ENCODE results near the gene USP20.
"Not testable (repeated sequence)": the region's sequence is repeated elsewhere in the genome, so short reads cannot be mapped to it uniquely, and the experiment has no call there.

USP20 gene

GRCh38 chr9:129876815-129877214 is 41.6 kb downstream of the USP20 start:
- no peak for DNase-seq

DNA sequence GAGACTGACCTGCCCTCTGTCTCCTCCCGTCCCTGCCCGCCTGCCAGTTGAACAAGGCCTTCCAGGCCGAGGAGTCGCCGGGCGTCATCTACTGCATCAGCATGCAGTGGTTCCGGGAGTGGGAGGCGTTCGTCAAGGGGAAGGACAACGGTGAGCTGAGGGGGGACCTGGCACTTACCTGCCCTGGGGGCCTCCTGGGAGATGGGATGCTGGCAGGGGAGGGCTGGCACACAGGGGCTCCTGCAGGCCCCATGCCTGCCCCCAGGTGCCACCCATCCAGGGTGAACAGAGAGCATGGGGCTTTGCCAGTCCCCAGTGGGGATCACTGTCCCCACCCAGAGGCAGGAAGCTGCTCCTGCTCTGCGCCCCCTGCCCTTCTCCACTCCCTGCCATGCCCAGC is 43.0 kb downstream of the USP20 start:
- DNase-seq: no peak

- peak; percentile 96 for DNase-seq
These were observed 43.9 kb downstream of the USP20 start for GRCh38 chr9:129879103-129879699.

DNA sequence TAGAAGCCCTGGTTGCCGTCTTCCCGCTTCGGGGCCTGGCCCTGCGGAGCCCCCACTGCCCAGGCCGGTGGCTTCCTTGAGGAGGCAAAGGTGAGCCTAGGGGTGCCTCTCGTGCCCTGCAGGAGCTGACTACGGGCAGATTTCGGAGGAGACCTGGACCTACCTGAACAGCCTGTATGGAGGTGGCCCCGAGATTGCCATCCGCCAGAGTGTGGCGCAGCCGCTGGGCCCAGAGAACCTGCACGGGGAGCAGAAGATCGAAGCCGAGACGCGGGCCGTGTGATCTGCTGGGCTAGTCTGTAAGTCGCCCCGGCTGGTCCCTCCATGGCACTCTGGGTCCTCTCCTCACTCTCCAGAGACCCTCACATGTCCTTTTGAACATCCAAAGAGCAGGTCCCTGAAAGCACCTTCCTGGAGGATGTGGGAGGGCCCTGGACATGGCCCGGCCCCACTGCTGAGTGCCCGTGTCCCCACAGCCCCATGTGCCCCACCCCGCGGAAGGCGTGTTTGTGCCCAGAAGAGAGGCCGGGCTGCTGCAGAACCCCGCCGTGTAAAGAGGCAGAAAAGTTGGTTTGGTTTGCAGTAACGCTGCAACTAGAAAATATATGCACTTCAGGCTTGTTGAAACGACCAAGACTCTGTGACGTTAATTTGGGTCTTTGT is 44.9 kb downstream of the USP20 start:
- DNase-seq: no peak

- DNase-seq: no peak
These were observed 45.6 kb downstream of the USP20 start for GRCh38 chr9:129880654-129881546.

DNA sequence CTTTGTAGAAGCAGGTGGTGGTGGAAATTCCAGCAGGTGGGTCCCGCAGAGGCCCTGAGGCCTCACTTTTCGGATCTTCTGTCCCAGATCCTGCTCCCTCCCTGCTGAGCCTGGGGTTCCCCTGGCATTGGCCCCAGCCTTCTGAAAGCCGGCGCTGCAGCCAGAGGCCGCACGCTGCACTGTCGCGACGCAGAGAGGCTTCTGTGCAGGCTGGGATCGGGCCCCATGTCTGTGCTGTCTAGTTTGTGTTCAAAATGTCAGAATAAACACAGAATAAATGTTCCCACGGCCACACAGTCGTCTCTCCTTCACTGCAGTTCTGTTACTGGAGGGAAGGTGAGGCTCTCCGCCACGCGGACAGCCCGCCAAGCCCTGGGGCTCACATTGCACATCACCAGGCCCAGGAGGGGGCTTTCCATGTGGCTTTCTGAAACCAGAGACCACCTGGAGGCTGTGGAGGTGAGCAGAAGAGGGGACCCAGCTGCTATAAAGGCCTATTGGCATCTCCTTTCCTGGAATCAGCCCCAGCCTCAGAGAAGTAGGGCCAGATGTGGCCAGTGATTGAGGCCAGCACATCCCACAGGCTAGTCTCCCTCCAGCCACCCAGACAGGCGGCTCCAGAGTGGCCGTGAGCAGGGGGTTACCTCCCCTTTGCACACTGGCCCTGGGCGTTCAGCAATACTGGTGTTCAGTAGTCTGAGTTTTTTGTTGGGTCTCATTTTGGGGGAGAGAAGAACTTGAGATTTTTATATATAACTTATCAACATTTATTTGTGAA is 46.5 kb downstream of the USP20 start:
- no peak for DNase-seq

- peak; percentile 82 for DNase-seq
These were observed 49.2 kb downstream of the USP20 start for GRCh38 chr9:129884220-129885017.

GRCh38 chr9:129885018-129885669 is 49.9 kb downstream of the USP20 start:
- peak; percentile 21 for DNase-seq

- DNase-seq: peak; percentile 82
These were observed 50.4 kb downstream of the USP20 start for GRCh38 chr9:129885670-129886106.

GRCh38 chr9:129886226-129887174 is 51.2 kb downstream of the USP20 start:
- peak; percentile 32 for DNase-seq

GRCh38 chr9:129887334-129888292 is 52.4 kb downstream of the USP20 start:
- peak; percentile 45 for DNase-seq

- DNase-seq: peak; percentile 98
These were observed 53.2 kb downstream of the USP20 start for GRCh38 chr9:129888293-129889121.

DNA sequence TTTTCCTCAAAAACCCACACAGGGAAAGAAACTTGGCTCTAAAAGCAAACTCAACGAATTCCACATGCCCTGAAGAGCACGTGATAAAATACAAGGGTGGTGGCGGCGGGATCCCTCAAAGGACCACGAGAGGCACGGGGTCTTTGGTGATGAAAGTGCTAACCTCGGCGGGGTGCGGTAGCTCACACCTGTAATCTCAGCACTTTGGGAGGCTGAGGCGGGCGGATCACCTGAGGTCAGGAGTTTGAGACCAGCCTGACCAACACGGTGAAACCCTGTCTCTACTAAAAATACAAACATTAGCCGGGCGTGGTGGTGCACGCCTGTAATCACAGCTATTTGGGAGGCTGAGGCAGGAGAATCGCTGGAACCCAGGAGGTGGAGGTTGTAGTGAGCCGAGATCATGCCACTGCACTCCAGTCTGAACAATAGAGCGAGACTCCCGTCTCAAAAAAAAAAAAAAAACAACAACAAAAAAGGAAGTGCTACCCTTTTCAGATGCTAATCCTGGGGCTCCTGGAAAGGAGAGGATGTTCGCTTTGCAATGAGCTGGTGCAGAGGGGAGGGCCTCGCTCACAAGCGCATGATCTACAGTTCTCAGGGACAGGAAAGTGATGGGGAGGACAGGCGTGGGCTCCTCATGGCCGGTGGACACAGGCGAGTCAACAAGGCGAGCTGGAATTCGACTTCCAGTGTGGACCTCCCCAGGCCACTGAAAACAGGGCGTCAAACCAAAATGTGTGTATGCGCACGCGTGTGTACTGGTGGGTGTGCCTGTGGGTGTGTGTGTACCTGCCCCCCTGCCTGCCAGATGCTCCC is 54.1 kb downstream of the USP20 start:
- no peak for DNase-seq

DNA sequence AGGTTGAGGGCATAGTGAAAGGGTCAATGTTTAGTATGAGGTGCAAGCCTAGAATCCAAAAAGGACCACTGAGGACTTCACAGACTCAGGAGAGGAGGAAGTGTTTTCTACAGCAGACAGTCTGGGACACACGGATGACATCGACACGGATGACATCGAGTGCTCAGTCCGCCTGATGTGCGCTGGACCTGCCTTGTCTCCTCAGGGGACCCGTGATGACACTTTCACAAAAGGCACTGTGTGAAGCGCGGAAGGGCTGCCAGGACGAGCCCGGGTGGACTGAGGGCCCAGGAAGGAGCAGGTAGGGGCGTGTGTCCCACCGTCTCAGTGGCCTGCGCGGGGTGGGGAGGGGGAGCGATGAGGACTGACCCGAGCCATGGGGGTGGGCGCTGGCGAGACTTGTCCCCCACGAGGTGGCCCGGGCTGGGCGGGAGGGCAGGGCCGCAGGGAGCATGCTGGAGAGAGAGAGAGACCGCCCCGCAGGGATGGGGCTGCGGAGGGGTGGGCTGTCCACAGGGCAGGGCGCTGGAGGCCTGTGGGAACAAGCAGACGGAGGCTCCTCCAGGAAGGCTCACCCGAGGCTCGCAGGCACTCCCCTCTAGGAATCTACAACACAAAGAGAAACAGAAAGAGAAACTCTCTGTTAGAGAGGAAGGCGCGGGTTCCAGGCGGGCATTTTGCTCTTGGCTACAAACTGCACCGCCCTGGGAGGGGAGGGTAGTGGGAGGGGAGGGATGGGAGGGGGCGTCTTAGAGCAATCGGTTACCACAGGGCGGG is 54.9 kb downstream of the USP20 start:
- DNase-seq: no peak

DNA sequence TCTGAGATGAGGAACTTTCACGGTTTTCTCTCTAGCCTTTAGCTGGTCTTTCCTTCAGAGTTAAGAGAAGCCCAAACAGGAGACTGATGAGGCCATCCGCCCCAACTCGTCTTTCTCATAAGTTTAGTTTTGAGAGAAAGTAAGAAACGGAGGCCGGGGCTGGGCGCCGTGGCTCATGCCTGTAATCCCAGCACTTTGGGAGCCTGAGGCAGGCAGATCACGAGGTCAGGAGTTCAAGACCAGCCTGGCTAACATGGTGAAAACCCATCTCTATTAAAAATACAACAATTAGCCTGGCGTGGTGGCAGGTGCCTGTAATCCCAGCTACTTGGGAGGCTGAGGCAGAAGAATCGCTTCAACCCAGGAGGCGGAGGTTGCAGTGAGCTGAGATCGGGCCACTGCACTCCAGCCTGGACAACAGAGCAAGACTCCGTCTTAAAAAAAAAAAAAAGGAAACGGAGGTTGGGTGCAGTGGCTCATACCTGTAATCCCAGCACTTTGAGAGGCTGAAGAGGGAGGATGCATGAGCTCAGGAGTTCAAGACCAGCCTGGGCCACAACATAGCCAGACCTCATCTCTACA is 55.6 kb downstream of the USP20 start:
- DNase-seq: not testable (repeated sequence)

GRCh38 chr9:129891569-129891968 is 56.3 kb downstream of the USP20 start:
- no peak for DNase-seq

All from GF-D8 (cell line).